Epidermal melanocyte (primary cell): ENCODE data around the gene UTS2R.
A peak's percentile ranks its signal among the peaks of the same experiment; 100 is the strongest.
"Not testable (repeated sequence)": the region's sequence is repeated elsewhere in the genome, so short reads cannot be mapped to it uniquely, and the experiment has no call there.

Experiments used
- DNase-seq: peaks from one replicate; pipeline ENCODE4 v3.0.0; 2011; ENCODE audit warnings: low spot score; ENCODE audit not compliant: insufficient read length

The UTS2R gene

GRCh38 chr17:82408288-82408937 is 36.8 kb downstream of the UTS2R start:
- DNase-seq: no peak

- DNase-seq: no peak
These were observed 37.4 kb downstream of the UTS2R start for GRCh38 chr17:82408938-82409318.

GRCh38 chr17:82410014-82410716 is 38.6 kb downstream of the UTS2R start:
- DNase-seq: no peak

GRCh38 chr17:82411396-82412053 is 40.0 kb downstream of the UTS2R start:
- no peak for DNase-seq

GRCh38 chr17:82412081-82412480 is 40.5 kb downstream of the UTS2R start:
- DNase-seq: not testable (repeated sequence)

GRCh38 chr17:82412535-82413520 is 41.3 kb downstream of the UTS2R start:
- no peak for DNase-seq

GRCh38 chr17:82414548-82415281 is 43.1 kb downstream of the UTS2R start:
- peak; percentile 88 for DNase-seq

GRCh38 chr17:82415336-82415735 is 43.8 kb downstream of the UTS2R start:
- no peak for DNase-seq

GRCh38 chr17:82415786-82416185 is 44.2 kb downstream of the UTS2R start:
- DNase-seq: no peak

- DNase-seq: no peak
These were observed 44.7 kb downstream of the UTS2R start for GRCh38 chr17:82416264-82416663.

- no peak for DNase-seq
These were observed 45.2 kb downstream of the UTS2R start for GRCh38 chr17:82416771-82417170.

GRCh38 chr17:82418001-82418986 is 46.7 kb downstream of the UTS2R start, which contains the start of the genes HEXD and OGFOD3:
TSS of gene HEXD (plus strand) at chr17:82418347. CDS start at chr17:82419800, 1,453 bp downstream.
TSS of gene OGFOD3 (minus strand) at chr17:82418586. CDS start at chr17:82418485, 101 bp downstream.
- peak; percentile 92 for DNase-seq

GRCh38 chr17:82419540-82419939 is 48.0 kb downstream of the UTS2R start:
- DNase-seq: no peak

GRCh38 chr17:82424001-82424862 is 52.7 kb downstream of the UTS2R start:
- no peak for DNase-seq

- no peak for DNase-seq
These were observed 53.2 kb downstream of the UTS2R start for GRCh38 chr17:82424863-82425159.
